OCI-LY7 (cell line): ENCODE data around the gene BFSP2. TPM values are rescaled to one million over a fixed set of nuclear protein-coding genes. Genes with fewer than 3 reads are reported as not detected.

Source experiments
- BruUV-seq: library from RNA; stranded (reverse); fragments of 400-500 nt; replicated peaks from 2 replicates; lab custom pipeline; 2021; lab: Mats Ljungman, UMichigan
- CTCF ChIA-PET: fragments of 300-600 bp; sonication (Branson Sonifier 250); formaldehyde crosslinking; loops from one replicate; lab custom pipeline; 2022; ENCODE audit warnings: antibody characterized with exemption; ENCODE audit not compliant: unreplicated experiment; lab: Charles Lee
- POLR2A ChIA-PET: fragments of 300-600 bp; sonication (Branson Sonifier 250); formaldehyde crosslinking; loops from one replicate; lab custom pipeline; 2022; ENCODE audit warnings: antibody characterized with exemption; lab: Charles Lee
- DNase-seq: peaks from one replicate; pipeline ENCODE4 v3.0.0-alpha.2; 2015; ENCODE audit warnings: low spot score
- H2AFZ ChIP-seq: fragments of 200-600 bp; sonication (generic), shearing (Covaris generic); 2 replicates; pipeline ENCODE4 v1.6.1; 2014; ENCODE audit warnings: mild to moderate bottlenecking, antibody characterized with exemption, low read length, moderate library complexity
- H3K27ac ChIP-seq: fragments of 200-600 bp; sonication (generic); 2 replicates; pipeline ENCODE4 v1.5.1; 2014; ENCODE audit warnings: mixed run types, low read depth, mild to moderate bottlenecking, moderate library complexity, low read length, inconsistent platforms; ENCODE audit not compliant: poor library complexity, severe bottlenecking
- H3K36me3 ChIP-seq: fragments of 200-600 bp; sonication (generic); 2 replicates; pipeline ENCODE4 v1.6.1; 2014; ENCODE audit warnings: mild to moderate bottlenecking, antibody characterized with exemption, low read length, moderate library complexity, mixed read lengths; ENCODE audit not compliant: insufficient read depth
- H3K4me1 ChIP-seq: fragments of 200-600 bp; sonication (generic); 2 replicates; pipeline ENCODE4 v1.5.1; 2014; ENCODE audit warnings: mild to moderate bottlenecking, low read length; ENCODE audit not compliant: insufficient read depth, poor library complexity, severe bottlenecking
- H3K4me2 ChIP-seq: fragments of 200-600 bp; sonication (generic); 2 replicates; pipeline ENCODE4 v1.6.1; 2014; ENCODE audit warnings: mild to moderate bottlenecking, low read length
- H3K4me3 ChIP-seq: fragments of 200-600 bp; sonication (generic); 2 replicates; pipeline ENCODE4 v1.5.1; 2014; ENCODE audit warnings: mild to moderate bottlenecking, low read depth, low read length; ENCODE audit not compliant: poor library complexity, severe bottlenecking
- H3K79me2 ChIP-seq: fragments of 200-600 bp; sonication (generic); 2 replicates; pipeline ENCODE4 v1.6.1; 2016; ENCODE audit warnings: low read depth, mild to moderate bottlenecking, low read length, moderate library complexity, mixed read lengths; ENCODE audit not compliant: insufficient read depth
- H3K9me2 ChIP-seq: fragments of 200-600 bp; sonication (generic); 2 replicates; pipeline ENCODE4 v1.6.1; 2016; ENCODE audit warnings: mild to moderate bottlenecking, low read length, mixed read lengths; ENCODE audit not compliant: insufficient read depth
- H3K9me3 ChIP-seq: fragments of 200-600 bp; sonication (generic); 2 replicates; pipeline ENCODE4 v1.6.1; 2014; ENCODE audit warnings: mild to moderate bottlenecking, mixed run types, low read length, mixed read lengths
- H4K20me1 ChIP-seq: fragments of 200-600 bp; sonication (generic); 2 replicates; pipeline ENCODE4 v1.6.1; 2014; ENCODE audit warnings: mild to moderate bottlenecking, antibody characterized with exemption, low read length, moderate library complexity, mixed read lengths; ENCODE audit not compliant: insufficient read depth
- CTCF ChIP-seq: fragments of 200-600 bp; sonication (generic); conservative IDR thresholded peaks from 2 replicates; pipeline ENCODE4 v1.5.1; 2014; ENCODE audit warnings: mild to moderate bottlenecking, antibody characterized with exemption, low read length, moderate library complexity, mixed read lengths
- EZH2phosphoT487 ChIP-seq: fragments of 200-600 bp; sonication (generic); IDR thresholded peaks from 2 replicates; pipeline ENCODE4 v1.6.1; 2018; ENCODE audit warnings: low read depth, borderline replicate concordance, mild to moderate bottlenecking, mixed run types, antibody characterized with exemption, low read length, moderate library complexity, mixed read lengths
- intact Hi-C: fragments of 100-400 bp; cut with micrococcal nuclease; formaldehyde crosslinking; loops from one replicate; pipeline ENCODE4 v1.10.0; 2022; ENCODE audit not compliant: unreplicated experiment
- total RNA-seq, 2 experiments: library from RNA; depleted of rRNA in 1 of 2; stranded (reverse); fragments of >200 nt in 1 of 2; shearing (Covaris generic) in 1 of 2; gene quantifications; 2 replicates each; pipeline ENCODE4 v1.2.3, GENCODE V29; 2014 to 2022

BFSP2 gene
- total RNA-seq, 2 experiments from 2014 or later: 11.7 to 25.1 TPM

- Histone ChIP-seq H3K4me2 (no peak overlapping the region), H3K4me1 (peaks cover 36% of the 10 kb centered on the region), H2AFZ (no peak overlapping the region), H3K79me2 (peaks cover 26% of the 10 kb centered on the region; the same call in 1 of the 2 replicates), H4K20me1 (no peaks in the 10 kb centered on the region), H3K9me3 (peaks cover 58% of the 10 kb centered on the region), H3K9me2 (no peaks in the 10 kb centered on the region), H3K4me3 (no peak overlapping the region), H3K36me3 (peaks cover 44% of the 10 kb centered on the region), H3K27ac (no peak overlapping the region)
- peak; percentile 73 for DNase-seq
- POLR2A ChIA-PET: interaction anchor here (0.6 to 7.7 kb wide), 4 partner anchors 18 to 87 kb away, joined by 3 to 79 read pairs (median 4); partner anchors contain the start of gene CDV3
- intact Hi-C loops: no loop called here
- TF ChIP-seq CTCF (no peak), EZH2phosphoT487 (no peak)
- no TSS peak for BruUV-seq
- CTCF ChIA-PET: no interaction called here
These were observed 86.8 kb downstream of the BFSP2 start for GRCh38 chr3:133486658-133487057.

GRCh38 chr3:133487204-133487603 is 87.3 kb downstream of the BFSP2 start:
- no peak overlapping the region for H3K4me3 ChIP-seq
- intact Hi-C loops: no loop called here
- peaks cover 58% of the 10 kb centered on the region for H3K9me3 ChIP-seq
- H3K9me2 ChIP-seq: no peaks in the 10 kb centered on the region
- no peak overlapping the region for H3K27ac ChIP-seq
- ChIA-PET POLR2A (interaction anchor here (1.2 to 7.7 kb wide), 3 partner anchors 11 to 86 kb away, joined by 6 to 196 read pairs (median 79); partner anchors contain the start of gene CDV3), CTCF (interaction anchor here (0.6 kb wide), 1 partner anchor 21 kb away, joined by 3 read pairs; no protein-coding TSS in a partner anchor)
- H3K4me2 ChIP-seq: no peak overlapping the region
- H4K20me1 ChIP-seq: no peaks in the 10 kb centered on the region
- H2AFZ ChIP-seq: no peak overlapping the region
- peaks cover 44% of the 10 kb centered on the region for H3K36me3 ChIP-seq
- no peak for DNase-seq
- H3K79me2 ChIP-seq: peaks cover 26% of the 10 kb centered on the region; the same call in 1 of the 2 replicates
- BruUV-seq: no TSS peak
- H3K4me1 ChIP-seq: peaks cover 41% of the 10 kb centered on the region
- TF ChIP-seq EZH2phosphoT487 (no peak), CTCF (no peak)

GRCh38 chr3:133487920-133488540 is 88.2 kb downstream of the BFSP2 start:
- Histone ChIP-seq H2AFZ (no peak overlapping the region), H3K9me3 (peaks cover 58% of the 10 kb centered on the region), H3K4me3 (peak overlapping the region; percentile 61), H3K79me2 (peaks cover 26% of the 10 kb centered on the region; the same call in 1 of the 2 replicates), H3K27ac (peak overlapping the region; percentile 92), H3K4me2 (no peak overlapping the region), H4K20me1 (no peaks in the 10 kb centered on the region), H3K36me3 (peaks cover 44% of the 10 kb centered on the region), H3K9me2 (no peaks in the 10 kb centered on the region), H3K4me1 (peaks cover 49% of the 10 kb centered on the region)
- DNase-seq: no peak
- peak; percentile 74 for TF ChIP-seq CTCF
- no peak for TF ChIP-seq EZH2phosphoT487
- BruUV-seq: no TSS peak
- ChIA-PET POLR2A (interaction anchor here (1.9 to 7.7 kb wide), 4 partner anchors 12 to 85 kb away, joined by 4 to 196 read pairs (median 84); partner anchors contain the start of gene CDV3), CTCF (interaction anchor here (2.9 to 3.2 kb wide), 2 partner anchors 8 to 18 kb away, joined by 7 to 20 read pairs; no protein-coding TSS in a partner anchor)
- intact Hi-C loops: no loop called here
